ENCODE measurements around the gene PDIA5.
"Not testable (repeated sequence)": the region's sequence is repeated elsewhere in the genome, so short reads cannot be mapped to it uniquely, and the experiment has no call there.

Gene PDIA5

GRCh38 chr3:123150449-123151215, 83.8 kb downstream of the PDIA5 start:
- no peak for DNase-seq (ENCODE audit: low read depth)

- no peak for DNase-seq (ENCODE audit: low read depth)
These were observed 84.5 kb downstream of the PDIA5 start for GRCh38 chr3:123151251-123151705.

- not testable (repeated sequence) for DNase-seq (ENCODE audit: low read depth)
These were observed 85.1 kb downstream of the PDIA5 start for GRCh38 chr3:123151853-123152420.

- no peak for DNase-seq (ENCODE audit: low read depth)
These were observed 85.9 kb downstream of the PDIA5 start for GRCh38 chr3:123152687-123153086.

GRCh38 chr3:123153125-123154019, 86.5 kb downstream of the PDIA5 start:
- no peak for DNase-seq (ENCODE audit: low read depth)

GRCh38 chr3:123154020-123154985, 87.5 kb downstream of the PDIA5 start:
- no peak for DNase-seq (ENCODE audit: low read depth)

GRCh38 chr3:123155471-123156011, 88.7 kb downstream of the PDIA5 start:
- no peak for DNase-seq (ENCODE audit: low read depth)

- no peak for DNase-seq (ENCODE audit: low read depth)
These were observed 89.6 kb downstream of the PDIA5 start for GRCh38 chr3:123156276-123156995.

GRCh38 chr3:123157209-123157597, 90.4 kb downstream of the PDIA5 start:
- DNase-seq (ENCODE audit: low read depth), result no peak

- no peak for DNase-seq (ENCODE audit: low read depth)
These were observed 90.9 kb downstream of the PDIA5 start for GRCh38 chr3:123157598-123158287.

- DNase-seq (ENCODE audit: low read depth), result no peak
These were observed 91.5 kb downstream of the PDIA5 start for GRCh38 chr3:123158330-123158729.

GRCh38 chr3:123158899-123159390, 92.1 kb downstream of the PDIA5 start:
- DNase-seq (ENCODE audit: low read depth), result no peak

GRCh38 chr3:123159926-123160635, 93.3 kb downstream of the PDIA5 start:
- DNase-seq (ENCODE audit: low read depth), result no peak

- no peak for DNase-seq (ENCODE audit: low read depth)
These were observed 94.3 kb downstream of the PDIA5 start for GRCh38 chr3:123161167-123161566.

GRCh38 chr3:123163141-123163540, 96.3 kb downstream of the PDIA5 start:
- no peak for DNase-seq (ENCODE audit: low read depth)

- no peak for DNase-seq (ENCODE audit: low read depth)
These were observed 98.3 kb downstream of the PDIA5 start for GRCh38 chr3:123165163-123165562.

- no peak for DNase-seq (ENCODE audit: low read depth)
These were observed 100.9 kb downstream of the PDIA5 start for GRCh38 chr3:123167686-123168085.

- no peak for DNase-seq (ENCODE audit: low read depth)
These were observed 101.3 kb downstream of the PDIA5 start for GRCh38 chr3:123168122-123168521.

GRCh38 chr3:123168605-123169004, 101.8 kb downstream of the PDIA5 start:
- no peak for DNase-seq (ENCODE audit: low read depth)

Measured in activated T-helper 1 cell treated with Interleukin-2 at 50 U/mL for 16 hours (primary cell).